ENCODE results near the gene DEPDC5.

GRCh38 chr22:31743871-31744270, 9.9 kb upstream of the DEPDC5 start:
- TF ChIP-seq CTCF (IDR thresholded peaks at IDR 0.05; ENCODE audit: borderline replicate concordance, extremely low read depth, low read length, poor library complexity, severe bottlenecking) (no peak), EZH2 (IDR thresholded peaks at IDR 0.05; ENCODE audit: borderline replicate concordance, low read depth, low read length, severe bottlenecking) (no peak)

Data from DND-41 (cell line).